ENCODE data around the gene XPNPEP3.

DNA sequence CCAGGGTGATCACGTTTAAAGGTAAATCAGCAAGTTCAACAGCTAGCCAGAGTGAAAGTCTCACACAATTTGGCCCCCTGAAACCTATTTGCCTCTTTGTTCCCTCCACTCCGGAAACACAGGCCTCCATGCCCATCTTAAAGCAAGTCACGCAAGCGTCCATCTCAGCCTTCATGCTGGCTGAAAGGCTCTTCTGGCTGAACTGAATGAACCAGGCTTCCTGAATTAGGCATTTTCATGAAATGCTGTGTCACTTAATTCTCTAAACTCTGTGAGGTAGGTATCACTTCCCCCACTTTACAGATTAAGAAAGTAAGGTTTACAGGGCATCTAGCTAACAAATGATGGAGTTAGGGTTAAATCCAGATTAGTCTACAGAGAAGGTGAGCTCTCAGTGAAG, 39.2 kb upstream of the XPNPEP3 start:
- TF ChIP-seq POLR2A (IDR thresholded peaks at IDR 0.05; ENCODE audit: low read depth, low read length) (no peak), EZH2 (IDR thresholded peaks at IDR 0.05; ENCODE audit: borderline replicate concordance, low read depth, low read length, severe bottlenecking) (no peak)
- TF ChIP-seq, protein P1, sequence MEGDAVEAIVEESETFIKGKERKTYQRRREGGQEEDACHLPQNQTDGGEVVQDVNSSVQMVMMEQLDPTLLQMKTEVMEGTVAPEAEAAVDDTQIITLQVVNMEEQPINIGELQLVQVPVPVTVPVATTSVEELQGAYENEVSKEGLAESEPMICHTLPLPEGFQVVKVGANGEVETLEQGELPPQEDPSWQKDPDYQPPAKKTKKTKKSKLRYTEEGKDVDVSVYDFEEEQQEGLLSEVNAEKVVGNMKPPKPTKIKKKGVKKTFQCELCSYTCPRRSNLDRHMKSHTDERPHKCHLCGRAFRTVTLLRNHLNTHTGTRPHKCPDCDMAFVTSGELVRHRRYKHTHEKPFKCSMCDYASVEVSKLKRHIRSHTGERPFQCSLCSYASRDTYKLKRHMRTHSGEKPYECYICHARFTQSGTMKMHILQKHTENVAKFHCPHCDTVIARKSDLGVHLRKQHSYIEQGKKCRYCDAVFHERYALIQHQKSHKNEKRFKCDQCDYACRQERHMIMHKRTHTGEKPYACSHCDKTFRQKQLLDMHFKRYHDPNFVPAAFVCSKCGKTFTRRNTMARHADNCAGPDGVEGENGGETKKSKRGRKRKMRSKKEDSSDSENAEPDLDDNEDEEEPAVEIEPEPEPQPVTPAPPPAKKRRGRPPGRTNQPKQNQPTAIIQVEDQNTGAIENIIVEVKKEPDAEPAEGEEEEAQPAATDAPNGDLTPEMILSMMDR (IDR thresholded peaks at IDR 0.05; ENCODE audit: extremely low read depth in 1 of 2, insufficient read depth in 1 of 2, low read depth in 1 of 2, low read length in 2 of 2) = no peak
